ENCODE data around the gene KLHL3. TPM values are rescaled to one million over a fixed set of nuclear protein-coding genes. Genes with fewer than 3 reads are reported as not detected.

The KLHL3 gene
- total RNA-seq, 1 experiment from 2014 or later: 15.7 TPM

- TF ChIP-seq FOXP4 (CRISPR knock-in tag; IDR thresholded peaks at IDR 0.05): no peak
- TF ChIP-seq ZBTB21 (CRISPR knock-in tag; IDR thresholded peaks at IDR 0.05; ENCODE audit: borderline replicate concordance): no peak
- no peak for TF ChIP-seq IRF1 (CRISPR knock-in tag; IDR thresholded peaks at IDR 0.05)
- no peak for TF ChIP-seq NR2C2 (CRISPR knock-in tag; IDR thresholded peaks at IDR 0.05)
- TF ChIP-seq MAX (CRISPR knock-in tag; IDR thresholded peaks at IDR 0.05): no peak
- TF ChIP-seq CBFB (CRISPR knock-in tag; IDR thresholded peaks at IDR 0.05; ENCODE audit: low read depth): no peak
- TF ChIP-seq NFATC4 (CRISPR knock-in tag; IDR thresholded peaks at IDR 0.05): no peak
- no peak for TF ChIP-seq STAT6 (CRISPR knock-in tag; conservative IDR thresholded peaks at IDR 0.05; ENCODE audit: low read depth)
- no peak for TF ChIP-seq MYBL2 (CRISPR knock-in tag; IDR thresholded peaks at IDR 0.05)
- TF ChIP-seq JAZF1 (CRISPR knock-in tag; IDR thresholded peaks at IDR 0.05): no peak
- TF ChIP-seq HMGXB4 (CRISPR knock-in tag; IDR thresholded peaks at IDR 0.05): no peak
These were observed 104.4 kb downstream of the KLHL3 start (continued) for GRCh38 chr5:137631453-137631852.

GRCh38 chr5:137630972-137631370 is 104.9 kb downstream of the KLHL3 start:
- Mint-ChIP-seq H3K36me3 (no peaks in the 10 kb centered on the region), H3K27me3 (ENCODE audit: low read depth) (no peaks in the 10 kb centered on the region), H3K4me1 (peaks cover 14% of the 10 kb centered on the region), H3K4me3 (no peak overlapping the region), H3K27ac (no peak overlapping the region), H3K9me3 (no peaks in the 10 kb centered on the region)
- ChIA-PET POLR2A (no interaction called here), CTCF (interaction anchor here (0.7 to 3.5 kb wide), 7 partner anchors 17 to 311 kb away, joined by 3 to 135 read pairs (median 12); no protein-coding TSS in a partner anchor)
- ATAC-seq (no peak), DNase-seq (ENCODE audit: low spot score) (no peak)
- TF ChIP-seq ZNF263 (CRISPR knock-in tag; IDR thresholded peaks at IDR 0.05; ENCODE audit: low read depth) (no peak), HMGA2 (CRISPR knock-in tag; IDR thresholded peaks at IDR 0.05) (no peak), MXD4 (CRISPR knock-in tag; IDR thresholded peaks at IDR 0.05; ENCODE audit: borderline replicate concordance) (no peak), IRF2 (CRISPR knock-in tag; IDR thresholded peaks at IDR 0.05; ENCODE audit: borderline replicate concordance, low read depth) (no peak), ZNF232 (CRISPR knock-in tag; IDR thresholded peaks at IDR 0.05) (no peak), EMX1 (CRISPR knock-in tag; IDR thresholded peaks at IDR 0.05) (no peak), ZBTB21 (CRISPR knock-in tag; IDR thresholded peaks at IDR 0.05; ENCODE audit: borderline replicate concordance) (no peak), PRDM15 (CRISPR knock-in tag; IDR thresholded peaks at IDR 0.05) (no peak), USF2 (CRISPR knock-in tag; IDR thresholded peaks at IDR 0.05) (no peak), ZSCAN18 (CRISPR knock-in tag; IDR thresholded peaks at IDR 0.05) (no peak), FOXP4 (CRISPR knock-in tag; IDR thresholded peaks at IDR 0.05) (no peak)
